Ascending aorta (tissue), 2 donors: ENCODE data around the gene COL13A1. TPM values are rescaled to one million over a fixed set of nuclear protein-coding genes. Genes with fewer than 3 reads are reported as not detected.

ENCODE experiments used
- DNase-seq, 2 donors: peaks; one replicate each; pipeline ENCODE4 v3.0.0-alpha.2; 2019; ENCODE audit warnings: low spot score in 2 of 2
- H3K27ac ChIP-seq, 2 donors: fragments of 200-600 bp; sonication (generic); one replicate each; pipeline ENCODE4 v1.5.1; 2016 to 2017; ENCODE audit warnings: mild to moderate bottlenecking in 1 of 2
- H3K27me3 ChIP-seq: fragments of 200-600 bp; sonication (generic); one replicate; pipeline ENCODE4 v1.5.1; 2017
- H3K36me3 ChIP-seq, 2 donors: fragments of 200-600 bp; sonication (generic); one replicate each; pipeline ENCODE4 v1.5.1; 2016
- H3K4me1 ChIP-seq, 2 donors: fragments of 200-600 bp; sonication (generic); one replicate each; pipeline ENCODE4 v1.5.1; 2016 to 2017; ENCODE audit warnings: mild to moderate bottlenecking in 1 of 2
- H3K4me3 ChIP-seq, 2 donors: fragments of 200-600 bp; sonication (generic); one replicate each; pipeline ENCODE4 v1.5.1; 2016 to 2017; ENCODE audit warnings: mild to moderate bottlenecking in 1 of 2
- H3K9me3 ChIP-seq, 2 donors: fragments of 200-600 bp; sonication (generic); one replicate each; pipeline ENCODE4 v1.5.1; 2016
- intact Hi-C: fragments of 100-400 bp; cut with DNase I; formaldehyde crosslinking; loops from one replicate; pipeline ENCODE4 v1.15.1; 2023
- total RNA-seq: library from RNA; depleted of rRNA; stranded (reverse); fragments of >200 nt; gene quantifications from one replicate; pipeline ENCODE4 v1.1.0, GENCODE V29; 2016
- TF ChIP-seq, protein P1 (sequence below), 3 experiments: fragments of 200-600 bp in 2 of 3; fragments of 450-650 bp in 1 of 3; sonication (generic) in 2 of 3; IDR thresholded peaks; one replicate each; pipeline ENCODE4 v1.5.1; 2016 to 2019; ENCODE audit warnings: antibody characterized with exemption in 3 of 3, mild to moderate bottlenecking in 1 of 3, moderate library complexity in 1 of 3

COL13A1 gene
- total RNA-seq, 1 donor from 2014 or later: 8.0 TPM

DNA sequence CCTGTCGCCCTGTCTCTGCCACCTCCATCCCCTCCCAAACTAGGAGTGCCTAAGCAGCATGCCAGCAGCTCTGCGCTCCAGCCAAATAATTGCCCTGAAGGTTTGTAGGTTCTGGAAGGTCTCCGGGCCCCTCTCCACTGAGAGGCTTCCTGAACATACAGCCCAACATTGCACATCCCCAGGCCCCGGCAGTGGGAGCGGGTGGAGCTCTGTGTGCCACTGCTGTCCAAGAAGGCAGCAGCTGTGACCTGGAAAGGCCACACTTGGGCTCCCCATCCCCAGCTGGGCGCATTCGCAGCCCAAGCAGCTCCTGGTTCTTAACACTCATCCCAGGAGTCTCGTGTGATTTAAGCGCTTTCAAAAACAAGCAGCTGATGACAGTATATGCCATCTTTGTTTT, 95.7 kb downstream of the COL13A1 start:
- intact Hi-C loops: no loop called here
- no peak overlapping the region for H3K27ac ChIP-seq

DNA sequence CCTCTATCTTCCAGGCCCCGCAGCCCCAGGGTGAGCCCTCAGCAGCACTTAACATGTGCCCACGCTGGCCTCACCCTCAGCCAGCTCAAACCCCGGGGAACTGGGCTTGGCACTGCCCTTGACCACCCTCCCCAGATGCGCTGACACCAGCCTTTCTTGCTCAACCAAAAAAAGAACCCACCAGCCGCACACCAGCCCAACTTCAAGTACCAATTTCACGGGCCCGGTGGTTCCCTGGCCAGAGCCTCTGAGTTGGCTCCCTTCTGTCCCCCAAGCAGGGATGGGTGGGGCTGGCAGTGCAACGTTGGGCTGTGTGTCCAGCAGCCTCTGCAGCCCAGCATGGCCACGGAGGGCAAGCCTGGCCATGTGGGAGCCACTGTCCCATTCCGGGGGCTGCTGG, 96.3 kb downstream of the COL13A1 start:
- no peaks in the 10 kb centered on the region for H3K9me3 ChIP-seq
- H3K4me3 ChIP-seq: no peak overlapping the region
- H3K27ac ChIP-seq: no peak overlapping the region
- H3K36me3 ChIP-seq: peaks cover 0 to 5% of the 10 kb centered on the region in 2 donors
- H3K4me1 ChIP-seq: no peaks in the 10 kb centered on the region
- intact Hi-C loops: no loop called here
- H3K27me3 ChIP-seq: no peaks in the 10 kb centered on the region
- DNase-seq: no peak
- TF ChIP-seq, protein P1, sequence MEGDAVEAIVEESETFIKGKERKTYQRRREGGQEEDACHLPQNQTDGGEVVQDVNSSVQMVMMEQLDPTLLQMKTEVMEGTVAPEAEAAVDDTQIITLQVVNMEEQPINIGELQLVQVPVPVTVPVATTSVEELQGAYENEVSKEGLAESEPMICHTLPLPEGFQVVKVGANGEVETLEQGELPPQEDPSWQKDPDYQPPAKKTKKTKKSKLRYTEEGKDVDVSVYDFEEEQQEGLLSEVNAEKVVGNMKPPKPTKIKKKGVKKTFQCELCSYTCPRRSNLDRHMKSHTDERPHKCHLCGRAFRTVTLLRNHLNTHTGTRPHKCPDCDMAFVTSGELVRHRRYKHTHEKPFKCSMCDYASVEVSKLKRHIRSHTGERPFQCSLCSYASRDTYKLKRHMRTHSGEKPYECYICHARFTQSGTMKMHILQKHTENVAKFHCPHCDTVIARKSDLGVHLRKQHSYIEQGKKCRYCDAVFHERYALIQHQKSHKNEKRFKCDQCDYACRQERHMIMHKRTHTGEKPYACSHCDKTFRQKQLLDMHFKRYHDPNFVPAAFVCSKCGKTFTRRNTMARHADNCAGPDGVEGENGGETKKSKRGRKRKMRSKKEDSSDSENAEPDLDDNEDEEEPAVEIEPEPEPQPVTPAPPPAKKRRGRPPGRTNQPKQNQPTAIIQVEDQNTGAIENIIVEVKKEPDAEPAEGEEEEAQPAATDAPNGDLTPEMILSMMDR (IDR thresholded peaks at IDR 0.05): no peak

More for the DNA sequence above, 95.7 kb downstream of the COL13A1 start:
- H3K4me1 ChIP-seq: no peaks in the 10 kb centered on the region
- no peaks in the 10 kb centered on the region for H3K9me3 ChIP-seq
- H3K36me3 ChIP-seq: peaks cover 0 to 5% of the 10 kb centered on the region in 2 donors
- no peak for DNase-seq
- no peak overlapping the region for H3K4me3 ChIP-seq
- no peaks in the 10 kb centered on the region for H3K27me3 ChIP-seq
- TF ChIP-seq, protein P1 (IDR thresholded peaks at IDR 0.05): no peak

- Histone ChIP-seq H3K9me3 (no peaks in the 10 kb centered on the region), H3K4me1 (no peaks in the 10 kb centered on the region), H3K4me3 (no peak overlapping the region), H3K27me3 (no peaks in the 10 kb centered on the region), H3K27ac (no peak overlapping the region), H3K36me3 (peaks cover 0 to 5% of the 10 kb centered on the region in 2 donors)
- no peak for DNase-seq
- TF ChIP-seq, protein P1 (IDR thresholded peaks at IDR 0.05): no peak
- intact Hi-C loops: no loop called here
Observed at GRCh38 chr10:69898524-69898923, 96.8 kb downstream of the COL13A1 start.

- Histone ChIP-seq H3K4me1 (no peaks in the 10 kb centered on the region), H3K36me3 (peaks cover 0 to 5% of the 10 kb centered on the region in 2 donors), H3K27ac (no peak overlapping the region), H3K4me3 (no peak overlapping the region), H3K27me3 (no peaks in the 10 kb centered on the region), H3K9me3 (no peaks in the 10 kb centered on the region)
- TF ChIP-seq, protein P1 (IDR thresholded peaks at IDR 0.05): no peak
- intact Hi-C loops: no loop called here
- no peak for DNase-seq
Observed at GRCh38 chr10:69898941-69899340, 97.2 kb downstream of the COL13A1 start.

DNA sequence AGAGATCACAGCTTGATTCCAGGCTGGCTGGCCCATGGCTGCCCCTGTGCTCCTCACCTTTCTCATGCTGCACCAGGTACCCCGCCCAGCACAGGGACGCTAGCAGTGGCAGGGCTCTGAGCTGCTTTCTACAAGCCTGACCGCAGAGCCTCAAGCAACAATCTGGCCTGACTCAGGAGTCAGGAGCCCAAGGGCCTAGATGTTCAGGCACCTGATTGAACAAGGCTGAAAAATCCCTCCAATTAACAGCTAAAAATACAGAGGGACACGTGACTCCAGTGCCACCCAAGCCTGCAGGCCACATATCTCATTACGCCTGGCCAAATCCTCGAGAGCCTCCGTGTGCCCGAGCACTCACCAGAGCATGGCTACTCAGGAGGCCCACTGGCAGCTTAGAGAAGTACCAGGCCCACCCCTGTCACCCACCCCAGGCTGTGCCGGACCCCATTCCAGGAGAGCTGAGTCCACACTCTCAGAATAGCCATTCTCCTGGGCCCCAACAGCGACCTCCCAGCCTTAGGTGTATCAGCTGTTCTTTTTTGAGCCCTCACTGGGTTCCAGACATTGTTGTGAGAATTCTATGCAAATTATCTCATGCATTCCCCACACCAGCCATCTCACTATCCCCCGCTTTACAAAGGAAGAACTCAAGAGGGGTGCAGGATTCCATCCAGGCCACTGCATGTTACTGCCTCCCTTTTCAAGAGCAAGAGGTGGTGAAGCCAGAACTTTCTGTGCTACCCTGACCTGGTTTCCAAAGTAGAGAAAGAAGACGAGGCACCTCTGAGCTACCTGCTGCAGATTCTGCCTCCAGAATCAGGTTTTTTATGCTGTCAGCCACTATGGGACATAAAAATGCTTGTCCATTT, 98.3 kb downstream of the COL13A1 start:
- Histone ChIP-seq H3K27me3 (no peaks in the 10 kb centered on the region), H3K36me3 (peaks cover 0 to 5% of the 10 kb centered on the region in 2 donors), H3K9me3 (no peaks in the 10 kb centered on the region), H3K4me1 (no peaks in the 10 kb centered on the region), H3K4me3 (no peak overlapping the region), H3K27ac (no peak overlapping the region)
- TF ChIP-seq, protein P1 (IDR thresholded peaks at IDR 0.05): no peak
- intact Hi-C loops: no loop called here
- no peak for DNase-seq
